GM12878 (cell line): Measurements from ENCODE around the gene GAGE2A. TPM values are rescaled to one million over a fixed set of nuclear protein-coding genes. Genes with fewer than 3 reads are reported as not detected.

Source experiments
- CUX1 ChIP-seq: IDR thresholded peaks from 2 replicates; pipeline ENCODE4 v1.6.1; 2012; ENCODE audit warnings: improper control_type of control experiment, low read depth, low read length; ENCODE audit not compliant: insufficient replicate concordance
- PRDM15 ChIP-seq: fragments of 450-650 bp; formaldehyde crosslinking; IDR thresholded peaks from 2 replicates; pipeline ENCODE4 v1.4.0; 2020; ENCODE audit warnings: mild to moderate bottlenecking, moderate library complexity
- polyA plus RNA-seq, 11 experiments: library from polyadenylated mRNA; depleted of rRNA in 4 of 11; unstranded in 6 of 11; stranded (reverse) in 5 of 11; fragments of >200 nt; fragmentation: Nextera tagmentation in 4 of 11; fragmentation: Illumina TruSeq in 1 of 11; extraction: Ambion mirVana in 4 of 11; extraction: Trizol in 1 of 11; gene quantifications; 1 replicate in 1 of 11; 2 replicates in 10 of 11; pipeline versions ENCODE4 v1.2.1 to v1.2.3, GENCODE V29; 2011 to 2016; ENCODE audit warnings: inconsistent platforms in 2 of 11, missing spikeins in 2 of 11, low read depth in 1 of 11
- total RNA-seq, 4 experiments: library from RNA; depleted of rRNA in 3 of 4; stranded (reverse); fragments of >200 nt in 3 of 4; fragmentation: Illumina TruSeq in 1 of 4; extraction: Trizol in 1 of 4; gene quantifications; 2 replicates each; pipeline versions ENCODE4 v1.2.1 to v1.2.3, GENCODE V29; 2013 to 2021

The GAGE2A gene
- total and polyA plus RNA-seq, 10 of the 15 experiments (the other 5 are each of a cell fraction or from before 2014, with no cell fraction given): 0.56 TPM; not detected in 9

- TF ChIP-seq CUX1 (no peak), PRDM15 (no peak)
- TF ChIP-seq, all 136 proteins: peak for 0
Observed at GRCh38 chrX:49644991-49645637, 55.8 kb downstream of the GAGE2A start (continued).

Other genes with a start within 250 kb of the GAGE2A start
Only the 7 nearest of the 9 such genes appear.
- gene GAGE12C, start 57.3 kb upstream of the GAGE2A start, total RNA-seq (2014; rRNA removed): not detected in 2 replicates
- not detected in 2 replicates for gene GAGE12C, start 57.3 kb upstream of the GAGE2A start, total RNA-seq (2014; rRNA removed; fragmentation: Illumina TruSeq; extraction: Trizol)
- gene GAGE12C, start 57.3 kb upstream of the GAGE2A start, total RNA-seq (2021): not detected in 2 replicates
- gene GAGE12C, start 57.3 kb upstream of the GAGE2A start, polyA plus RNA-seq (2011; rRNA removed): not detected in 2 replicates
- gene GAGE12C, start 57.3 kb upstream of the GAGE2A start, polyA plus RNA-seq (2014; fragmentation: Illumina TruSeq; extraction: Trizol): not detected in 2 replicates
- gene GAGE12C, start 57.3 kb upstream of the GAGE2A start, polyA plus RNA-seq (2014; fragmentation: Nextera tagmentation; extraction: Ambion mirVana): not detected
- not detected in 2 replicates for gene GAGE12C, start 57.3 kb upstream of the GAGE2A start, polyA plus RNA-seq (2014; rRNA removed)
- not detected for gene GAGE12C, start 57.3 kb upstream of the GAGE2A start, polyA plus RNA-seq (2016; fragmentation: Nextera tagmentation; extraction: Ambion mirVana)
- gene GAGE12D, start 47.8 kb upstream of the GAGE2A start, total RNA-seq (2014; rRNA removed): not detected in 2 replicates
- gene GAGE12D, start 47.8 kb upstream of the GAGE2A start, total RNA-seq (2014; rRNA removed; fragmentation: Illumina TruSeq; extraction: Trizol): not detected in 2 replicates
- not detected in 2 replicates for gene GAGE12D, start 47.8 kb upstream of the GAGE2A start, total RNA-seq (2021)
- not detected in 2 replicates for gene GAGE12D, start 47.8 kb upstream of the GAGE2A start, polyA plus RNA-seq (2011; rRNA removed)
- gene GAGE12D, start 47.8 kb upstream of the GAGE2A start, polyA plus RNA-seq (2014; fragmentation: Illumina TruSeq; extraction: Trizol): not detected in 2 replicates
- not detected for gene GAGE12D, start 47.8 kb upstream of the GAGE2A start, polyA plus RNA-seq (2014; fragmentation: Nextera tagmentation; extraction: Ambion mirVana)
- not detected in 2 replicates for gene GAGE12D, start 47.8 kb upstream of the GAGE2A start, polyA plus RNA-seq (2014; rRNA removed)
- gene GAGE12D, start 47.8 kb upstream of the GAGE2A start, polyA plus RNA-seq (2016; fragmentation: Nextera tagmentation; extraction: Ambion mirVana): not detected
- gene GAGE12E, start 38.2 kb upstream of the GAGE2A start, total RNA-seq (2014; rRNA removed): not detected in 2 replicates
- gene GAGE12E, start 38.2 kb upstream of the GAGE2A start, total RNA-seq (2014; rRNA removed; fragmentation: Illumina TruSeq; extraction: Trizol): not detected in 2 replicates
- gene GAGE12E, start 38.2 kb upstream of the GAGE2A start, total RNA-seq (2021): not detected in 2 replicates
- not detected in 2 replicates for gene GAGE12E, start 38.2 kb upstream of the GAGE2A start, polyA plus RNA-seq (2011; rRNA removed)
- gene GAGE12E, start 38.2 kb upstream of the GAGE2A start, polyA plus RNA-seq (2014; fragmentation: Illumina TruSeq; extraction: Trizol): not detected in 2 replicates
- not detected for gene GAGE12E, start 38.2 kb upstream of the GAGE2A start, polyA plus RNA-seq (2014; fragmentation: Nextera tagmentation; extraction: Ambion mirVana)
- gene GAGE12E, start 38.2 kb upstream of the GAGE2A start, polyA plus RNA-seq (2014; rRNA removed): not detected in 2 replicates
- not detected for gene GAGE12E, start 38.2 kb upstream of the GAGE2A start, polyA plus RNA-seq (2016; fragmentation: Nextera tagmentation; extraction: Ambion mirVana)
- gene GAGE12F, start 28.7 kb upstream of the GAGE2A start, total RNA-seq (2014; rRNA removed): not detected in 2 replicates
- gene GAGE12F, start 28.7 kb upstream of the GAGE2A start, total RNA-seq (2014; rRNA removed; fragmentation: Illumina TruSeq; extraction: Trizol): not detected in 2 replicates
- gene GAGE12F, start 28.7 kb upstream of the GAGE2A start, total RNA-seq (2021): 0.72 TPM in 1 of 2 replicates, not detected in the other
- not detected in 2 replicates for gene GAGE12F, start 28.7 kb upstream of the GAGE2A start, polyA plus RNA-seq (2011; rRNA removed)
- gene GAGE12F, start 28.7 kb upstream of the GAGE2A start, polyA plus RNA-seq (2014; fragmentation: Illumina TruSeq; extraction: Trizol): not detected in 2 replicates
- not detected for gene GAGE12F, start 28.7 kb upstream of the GAGE2A start, polyA plus RNA-seq (2014; fragmentation: Nextera tagmentation; extraction: Ambion mirVana)
- not detected in 2 replicates for gene GAGE12F, start 28.7 kb upstream of the GAGE2A start, polyA plus RNA-seq (2014; rRNA removed)
- gene GAGE12F, start 28.7 kb upstream of the GAGE2A start, polyA plus RNA-seq (2016; fragmentation: Nextera tagmentation; extraction: Ambion mirVana): not detected
- not detected in 2 replicates for gene GAGE12G, start 19.1 kb upstream of the GAGE2A start, total RNA-seq (2014; rRNA removed)
- not detected in 2 replicates for gene GAGE12G, start 19.1 kb upstream of the GAGE2A start, total RNA-seq (2014; rRNA removed; fragmentation: Illumina TruSeq; extraction: Trizol)
- not detected in 2 replicates for gene GAGE12G, start 19.1 kb upstream of the GAGE2A start, total RNA-seq (2021)
- gene GAGE12G, start 19.1 kb upstream of the GAGE2A start, polyA plus RNA-seq (2011; rRNA removed): not detected in 2 replicates
- not detected in 2 replicates for gene GAGE12G, start 19.1 kb upstream of the GAGE2A start, polyA plus RNA-seq (2014; fragmentation: Illumina TruSeq; extraction: Trizol)
- gene GAGE12G, start 19.1 kb upstream of the GAGE2A start, polyA plus RNA-seq (2014; fragmentation: Nextera tagmentation; extraction: Ambion mirVana): not detected
- gene GAGE12G, start 19.1 kb upstream of the GAGE2A start, polyA plus RNA-seq (2014; rRNA removed): not detected in 2 replicates
- not detected for gene GAGE12G, start 19.1 kb upstream of the GAGE2A start, polyA plus RNA-seq (2016; fragmentation: Nextera tagmentation; extraction: Ambion mirVana)
- not detected in 2 replicates for gene GAGE12H, start 9.5 kb upstream of the GAGE2A start, total RNA-seq (2014; rRNA removed)
- not detected in 2 replicates for gene GAGE12H, start 9.5 kb upstream of the GAGE2A start, total RNA-seq (2014; rRNA removed; fragmentation: Illumina TruSeq; extraction: Trizol)
- not detected in 2 replicates for gene GAGE12H, start 9.5 kb upstream of the GAGE2A start, total RNA-seq (2021)
- not detected in 2 replicates for gene GAGE12H, start 9.5 kb upstream of the GAGE2A start, polyA plus RNA-seq (2011; rRNA removed)
- gene GAGE12H, start 9.5 kb upstream of the GAGE2A start, polyA plus RNA-seq (2014; fragmentation: Illumina TruSeq; extraction: Trizol): not detected in 2 replicates
- gene GAGE12H, start 9.5 kb upstream of the GAGE2A start, polyA plus RNA-seq (2014; fragmentation: Nextera tagmentation; extraction: Ambion mirVana): not detected
- not detected in 2 replicates for gene GAGE12H, start 9.5 kb upstream of the GAGE2A start, polyA plus RNA-seq (2014; rRNA removed)
- not detected for gene GAGE12H, start 9.5 kb upstream of the GAGE2A start, polyA plus RNA-seq (2016; fragmentation: Nextera tagmentation; extraction: Ambion mirVana)
- not detected in 2 replicates for gene GAGE1, start 9.5 kb downstream of the GAGE2A start, total RNA-seq (2014; rRNA removed)
- not detected in 2 replicates for gene GAGE1, start 9.5 kb downstream of the GAGE2A start, total RNA-seq (2014; rRNA removed; fragmentation: Illumina TruSeq; extraction: Trizol)
- gene GAGE1, start 9.5 kb downstream of the GAGE2A start, total RNA-seq (2021): not detected in 2 replicates
- 0.19 TPM in 1 of 2 replicates, not detected in the other for gene GAGE1, start 9.5 kb downstream of the GAGE2A start, polyA plus RNA-seq (2011; rRNA removed)
- not detected in 2 replicates for gene GAGE1, start 9.5 kb downstream of the GAGE2A start, polyA plus RNA-seq (2014; fragmentation: Illumina TruSeq; extraction: Trizol)
- gene GAGE1, start 9.5 kb downstream of the GAGE2A start, polyA plus RNA-seq (2014; fragmentation: Nextera tagmentation; extraction: Ambion mirVana): under 1 TPM in 1 of 2 experiments, not detected in 1; 0.16 TPM
- gene GAGE1, start 9.5 kb downstream of the GAGE2A start, polyA plus RNA-seq (2014; rRNA removed): not detected in 2 replicates
- gene GAGE1, start 9.5 kb downstream of the GAGE2A start, polyA plus RNA-seq (2016; fragmentation: Nextera tagmentation; extraction: Ambion mirVana): under 1 TPM in 1 of 2 experiments, not detected in 1; 0.05 TPM